ENCODE data around the gene OXNAD1. TPM values are rescaled to one million over a fixed set of nuclear protein-coding genes. Genes with fewer than 3 reads are reported as not detected.

The OXNAD1 gene
- total RNA-seq, 1 donor from 2014 or later, result 15.4 TPM

GRCh38 chr3:16265455-16265786, 409 bp downstream of the OXNAD1 start:
- ATAC-seq, result no peak
- DNase-seq, result no peak
- intact Hi-C loops (cut with micrococcal nuclease), result no loop called here

GRCh38 chr3:16266714-16267113, 1.7 kb downstream of the OXNAD1 start:
- no peak for ATAC-seq
- intact Hi-C loops (cut with micrococcal nuclease), result no loop called here
- no peak for DNase-seq

- intact Hi-C loops (cut with micrococcal nuclease), result no loop called here
- DNase-seq, result no peak
- ATAC-seq, result no peak
Measured at GRCh38 chr3:16270855-16271254, 5.8 kb downstream of the OXNAD1 start.

GRCh38 chr3:16272588-16272987, 7.6 kb downstream of the OXNAD1 start:
- DNase-seq (no peak), ATAC-seq (no peak)
- intact Hi-C loops (cut with micrococcal nuclease), result no loop called here

GRCh38 chr3:16273867-16274266, 8.9 kb downstream of the OXNAD1 start:
- ATAC-seq, result no peak
- intact Hi-C loops (cut with micrococcal nuclease), result no loop called here
- no peak for DNase-seq

GRCh38 chr3:16277471-16277870, 12.5 kb downstream of the OXNAD1 start:
- DNase-seq (no peak), ATAC-seq (peak; percentile 40)
- intact Hi-C loops (cut with micrococcal nuclease), result no loop called here

- ATAC-seq (peak; percentile 15), DNase-seq (no peak)
- intact Hi-C loops (cut with micrococcal nuclease), result no loop called here
Measured at GRCh38 chr3:16279010-16279801, 14.2 kb downstream of the OXNAD1 start.

- ATAC-seq (no peak), DNase-seq (no peak)
- intact Hi-C loops (cut with micrococcal nuclease), result no loop called here
Measured at GRCh38 chr3:16280671-16281070, 15.7 kb downstream of the OXNAD1 start.

GRCh38 chr3:16284633-16285032, 19.6 kb downstream of the OXNAD1 start:
- no peak for DNase-seq
- intact Hi-C loops (cut with micrococcal nuclease), result no loop called here
- ATAC-seq, result no peak

- no peak for DNase-seq
- intact Hi-C loops (cut with micrococcal nuclease), result no loop called here
Measured at GRCh38 chr3:16286161-16286560, 21.1 kb downstream of the OXNAD1 start.

GRCh38 chr3:16286751-16287543, 21.9 kb downstream of the OXNAD1 start:
- ATAC-seq (no peak), DNase-seq (no peak)
- intact Hi-C loops (cut with micrococcal nuclease), result no loop called here

More at GRCh38 chr3:16286161-16286560, 21.1 kb downstream of the OXNAD1 start:
- no peak for ATAC-seq

GRCh38 chr3:16288664-16289063, 23.7 kb downstream of the OXNAD1 start:
- ATAC-seq, result peak; percentile 92
- DNase-seq, result peak; percentile 55
- intact Hi-C loops (cut with micrococcal nuclease), result no loop called here

GRCh38 chr3:16289144-16289889, 24.3 kb downstream of the OXNAD1 start:
- DNase-seq (no peak), ATAC-seq (peak; percentile 82)
- intact Hi-C loops (cut with micrococcal nuclease), result no loop called here

GRCh38 chr3:16290007-16290826, 25.2 kb downstream of the OXNAD1 start:
- intact Hi-C loops (cut with micrococcal nuclease), result loop anchor here (5.0 to 10.0 kb wide), 2 partner anchors 235 to 262 kb away; no protein-coding TSS in a partner anchor
- ATAC-seq, result no peak
- DNase-seq, result no peak

- intact Hi-C loops (cut with micrococcal nuclease), result loop anchor here (5.0 to 10.0 kb wide), 2 partner anchors 234 to 261 kb away; no protein-coding TSS in a partner anchor
- ATAC-seq (no peak), DNase-seq (no peak)
Measured at GRCh38 chr3:16290827-16291196, 25.8 kb downstream of the OXNAD1 start.

GRCh38 chr3:16294844-16295243, 29.8 kb downstream of the OXNAD1 start:
- no peak for ATAC-seq
- DNase-seq, result no peak
- intact Hi-C loops (cut with micrococcal nuclease), result loop anchor here (5.0 to 10.0 kb wide), 2 partner anchors 230 to 257 kb away; no protein-coding TSS in a partner anchor

GRCh38 chr3:16295298-16295890, 30.4 kb downstream of the OXNAD1 start:
- DNase-seq (no peak), ATAC-seq (peak; percentile 57)
- intact Hi-C loops (cut with micrococcal nuclease), result loop anchor here (10.0 kb wide), 1 partner anchor 229 kb away; no protein-coding TSS in a partner anchor

Measured in left ventricle myocardium superior (tissue), 1 donor.